Psoas muscle (tissue), 8 donors: ENCODE results near the gene TSC22D3. TPM values are rescaled to one million over a fixed set of nuclear protein-coding genes. Genes with fewer than 3 reads are reported as not detected.

ENCODE experiments used
- ATAC-seq, 4 donors: fragments of 200-7000 bp; cut with Tn5 transposase; one replicate each; pipeline ENCODE4 v1.9.1; 2020; ENCODE audit warnings: moderate library complexity in 3 of 4, mild to moderate bottlenecking in 2 of 4
- DNase-seq, 2 donors: peaks; one replicate each; pipeline ENCODE4 v3.0.0-alpha.2; 2020
- H3K27ac ChIP-seq: fragments of 200-600 bp; one replicate; pipeline ENCODE4 v1.8.0; 2022
- H3K27me3 ChIP-seq, 3 donors: fragments of 200-600 bp in 1 of 3; one replicate each; pipeline versions ENCODE4 v1.6.1 to v1.8.0; 2013 to 2022; ENCODE audit warnings: low read length in 2 of 3, mild to moderate bottlenecking in 2 of 3, moderate library complexity in 1 of 3; ENCODE audit not compliant: insufficient read depth in 3 of 3
- H3K36me3 ChIP-seq, 2 donors: fragments of 200-600 bp in 1 of 2; one replicate each; pipeline versions ENCODE4 v1.6.1 to v1.8.0; 2013 to 2022; ENCODE audit warnings: low read depth in 1 of 2, mild to moderate bottlenecking in 1 of 2, moderate library complexity in 1 of 2; ENCODE audit not compliant: insufficient read depth in 1 of 2
- H3K4me1 ChIP-seq: fragments of 200-600 bp; one replicate; pipeline ENCODE4 v1.8.0; 2022
- H3K4me3 ChIP-seq: fragments of 200-600 bp; one replicate; pipeline ENCODE4 v1.8.0; 2022; ENCODE audit warnings: mild to moderate bottlenecking
- H3K9me3 ChIP-seq: fragments of 200-600 bp; one replicate; pipeline ENCODE4 v1.8.0; 2022
- CTCF ChIP-seq: fragments of 200-600 bp; IDR thresholded peaks from one replicate; pipeline ENCODE4 v1.8.0; 2022; ENCODE audit warnings: antibody characterized with exemption
- WGBS, 3 donors: extraction: QIAGEN DNeasy Blood & Tissue Kit; methylation state at CpG; one replicate each; pipeline versions ENCODE4 v1.1.6 to v1.1.7; 2013; 5-methylcytosine and 5-hydroxymethylcytosine counted together
- intact Hi-C, 2 donors: fragments of 100-400 bp; cut with DNase I; formaldehyde crosslinking; loops; one replicate each; pipeline versions ENCODE4 v1.11.0 to v1.14.2; 2022
- polyA plus RNA-seq, 3 donors: library from polyadenylated mRNA; stranded (reverse); fragments of 200-250 nt; gene quantifications; one replicate each; pipeline ENCODE4 v1.2.3, GENCODE V29; 2013
- total RNA-seq, 4 donors: library from RNA; stranded (reverse); fragmentation: NEBNext Ultra II Directional in 2 of 4; extraction: Animal tissue kit (Norgen Biotek cat#: 25700) in 2 of 4; gene quantifications; one replicate each; pipeline versions ENCODE4 v1.2.1 to v1.2.4, GENCODE V29; 2021 to 2023
- donor health status: healthy with polysubstance abuse.
- donor health status: DM: no; HTN: no; CAD: no; lungs with moderate emphysema.
- donor health status: Bipolar disorder and iron deficiency.
- donor health status: healthy.
- donor health status: DM: yes; HTN: yes; CAD: no.
- donor health status: DM: no; HTN: no; CAD: no.
- donor health status: DM: no; HTN: no; CAD: no.
- donor health status: DM: yes; HTN: yes; CAD: no.

The TSC22D3 gene
- total and polyA plus RNA-seq, 7 donors: 23.7 to 1,236 (median 310) TPM

- peak overlapping the region; percentile 81 for H3K27ac ChIP-seq
- intact Hi-C loops: no loop called here
- no peak for TF ChIP-seq CTCF
- H3K4me3 ChIP-seq: no peak overlapping the region
- H3K36me3 ChIP-seq: no peaks in the 10 kb centered on the region
- 14 to 33% (median 31%) methylated on average over 9 of the region's 9 CpGs for WGBS, 3 donors
- peaks cover 76% of the 10 kb centered on the region for H3K4me1 ChIP-seq
- ATAC-seq (peak in 1 of 4 donors; percentile 11), DNase-seq (peak in 1 of 2 donors; percentile 45)
- H3K9me3 ChIP-seq: no peaks in the 10 kb centered on the region
- H3K27me3 ChIP-seq: peaks cover 0 to 9% (median 0%) of the 10 kb centered on the region in 3 donors
Observed at GRCh38 chrX:107726816-107727534, 48.6 kb downstream of the TSC22D3 start.

GRCh38 chrX:107725761-107726555, 49.6 kb downstream of the TSC22D3 start:
- Histone ChIP-seq H3K27me3 (peaks cover 0 to 9% (median 0%) of the 10 kb centered on the region in 3 donors), H3K4me1 (peaks cover 68% of the 10 kb centered on the region), H3K9me3 (no peaks in the 10 kb centered on the region), H3K27ac (peak overlapping the region; percentile 81), H3K36me3 (no peaks in the 10 kb centered on the region), H3K4me3 (no peak overlapping the region)
- intact Hi-C loops: no loop called here
- ATAC-seq (no peak), DNase-seq (peak in 1 of 2 donors; percentile 32)
- no peak for TF ChIP-seq CTCF
- 48 to 64% (median 57%) methylated on average over 9 of the region's 9 CpGs for WGBS, 3 donors

GRCh38 chrX:107724653-107725052, 50.9 kb downstream of the TSC22D3 start:
- no peaks in the 10 kb centered on the region for H3K9me3 ChIP-seq
- no peak for DNase-seq
- no peak overlapping the region for H3K4me3 ChIP-seq
- H3K4me1 ChIP-seq: peaks cover 55% of the 10 kb centered on the region
- H3K27ac ChIP-seq: peak overlapping the region; percentile 81
- ATAC-seq: no peak
- no peak for TF ChIP-seq CTCF
- no peaks in the 10 kb centered on the region for H3K36me3 ChIP-seq
- peaks cover 0 to 11% (median 0%) of the 10 kb centered on the region in 3 donors for H3K27me3 ChIP-seq
- 29 to 44% (median 36%) methylated on average over 3 of the region's 3 CpGs for WGBS, 3 donors
- intact Hi-C loops: no loop called here

GRCh38 chrX:107723511-107723910, 52.1 kb downstream of the TSC22D3 start:
- no peak overlapping the region for H3K27ac ChIP-seq
- peaks cover 57% of the 10 kb centered on the region for H3K4me1 ChIP-seq
- DNase-seq (peak in 1 of 2 donors; percentile 15), ATAC-seq (no peak)
- no peak for TF ChIP-seq CTCF
- no peak overlapping the region for H3K4me3 ChIP-seq
- H3K9me3 ChIP-seq: no peaks in the 10 kb centered on the region
- intact Hi-C loops: no loop called here
- 51 to 78% (median 66%) methylated on average over 4 of the region's 4 CpGs for WGBS, 3 donors
- no peaks in the 10 kb centered on the region for H3K36me3 ChIP-seq
- H3K27me3 ChIP-seq: peaks cover 0 to 10% (median 0%) of the 10 kb centered on the region in 3 donors
